Measurements from ENCODE around the gene ASTN2. TPM values are rescaled to one million over a fixed set of nuclear protein-coding genes. Genes with fewer than 3 reads are reported as not detected.

The ASTN2 gene
- total and polyA plus RNA-seq, 10 of the 15 experiments (the other 5 are each of a cell fraction or from before 2014, with no cell fraction given) = 1.4 to 15.7 (median 7.0) TPM

DNA sequence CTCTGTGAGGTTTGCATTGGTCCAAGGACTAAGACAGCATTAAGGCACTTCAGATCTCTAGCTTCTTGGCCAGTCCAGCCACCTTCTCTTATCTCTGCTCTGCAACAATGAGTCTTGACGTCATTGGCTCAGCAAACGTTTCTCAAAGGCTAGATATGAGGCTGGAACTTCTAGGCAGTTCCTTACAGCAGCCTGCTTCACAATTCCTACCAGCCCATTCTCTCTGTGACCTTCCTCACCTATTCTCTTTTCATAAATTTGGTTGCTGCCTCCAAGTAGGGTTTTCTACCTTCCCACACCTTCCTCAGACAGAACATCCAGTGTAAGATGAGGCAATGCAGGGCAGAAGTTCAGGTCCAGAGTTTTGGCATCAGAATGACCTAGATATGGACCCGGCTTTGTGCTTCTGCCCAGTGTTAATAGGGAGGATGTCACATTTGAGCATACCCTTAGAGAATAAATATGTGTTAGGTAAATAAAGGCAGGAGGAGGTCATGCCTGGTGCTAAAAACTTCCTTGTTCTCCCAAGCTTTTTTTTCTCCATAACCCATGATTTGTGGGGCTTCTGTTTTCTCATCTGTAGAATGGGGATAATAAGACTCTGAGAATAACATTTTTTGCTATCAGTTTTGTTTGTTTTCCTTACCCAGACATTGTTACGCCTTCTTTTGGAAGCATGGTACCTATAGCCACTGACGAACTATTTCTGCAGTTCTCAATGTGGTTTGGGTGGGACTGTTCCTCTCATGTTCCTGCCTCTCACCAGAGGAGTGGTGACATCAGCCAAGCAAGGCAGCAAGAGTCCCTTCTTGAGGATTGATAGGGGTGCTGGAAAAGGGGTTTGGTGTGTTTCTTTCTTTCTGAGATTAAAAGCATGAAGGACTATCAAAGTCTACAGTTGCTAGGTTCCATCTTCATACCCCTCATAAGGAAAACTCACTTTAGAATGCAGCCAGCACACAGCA, 948.3 kb downstream of the ASTN2 start (continued):
- TF ChIP-seq, protein P1, sequence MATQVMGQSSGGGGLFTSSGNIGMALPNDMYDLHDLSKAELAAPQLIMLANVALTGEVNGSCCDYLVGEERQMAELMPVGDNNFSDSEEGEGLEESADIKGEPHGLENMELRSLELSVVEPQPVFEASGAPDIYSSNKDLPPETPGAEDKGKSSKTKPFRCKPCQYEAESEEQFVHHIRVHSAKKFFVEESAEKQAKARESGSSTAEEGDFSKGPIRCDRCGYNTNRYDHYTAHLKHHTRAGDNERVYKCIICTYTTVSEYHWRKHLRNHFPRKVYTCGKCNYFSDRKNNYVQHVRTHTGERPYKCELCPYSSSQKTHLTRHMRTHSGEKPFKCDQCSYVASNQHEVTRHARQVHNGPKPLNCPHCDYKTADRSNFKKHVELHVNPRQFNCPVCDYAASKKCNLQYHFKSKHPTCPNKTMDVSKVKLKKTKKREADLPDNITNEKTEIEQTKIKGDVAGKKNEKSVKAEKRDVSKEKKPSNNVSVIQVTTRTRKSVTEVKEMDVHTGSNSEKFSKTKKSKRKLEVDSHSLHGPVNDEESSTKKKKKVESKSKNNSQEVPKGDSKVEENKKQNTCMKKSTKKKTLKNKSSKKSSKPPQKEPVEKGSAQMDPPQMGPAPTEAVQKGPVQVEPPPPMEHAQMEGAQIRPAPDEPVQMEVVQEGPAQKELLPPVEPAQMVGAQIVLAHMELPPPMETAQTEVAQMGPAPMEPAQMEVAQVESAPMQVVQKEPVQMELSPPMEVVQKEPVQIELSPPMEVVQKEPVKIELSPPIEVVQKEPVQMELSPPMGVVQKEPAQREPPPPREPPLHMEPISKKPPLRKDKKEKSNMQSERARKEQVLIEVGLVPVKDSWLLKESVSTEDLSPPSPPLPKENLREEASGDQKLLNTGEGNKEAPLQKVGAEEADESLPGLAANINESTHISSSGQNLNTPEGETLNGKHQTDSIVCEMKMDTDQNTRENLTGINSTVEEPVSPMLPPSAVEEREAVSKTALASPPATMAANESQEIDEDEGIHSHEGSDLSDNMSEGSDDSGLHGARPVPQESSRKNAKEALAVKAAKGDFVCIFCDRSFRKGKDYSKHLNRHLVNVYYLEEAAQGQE (IDR thresholded peaks at IDR 0.05; ENCODE audit: low read depth, low read length) = no peak
- TF ChIP-seq RAD21 (IDR thresholded peaks at IDR 0.05; ENCODE audit: insufficient read depth, low read depth, low read length) (no peak), BMI1 (IDR thresholded peaks at IDR 0.05; ENCODE audit: borderline replicate concordance) (no peak)

DNA sequence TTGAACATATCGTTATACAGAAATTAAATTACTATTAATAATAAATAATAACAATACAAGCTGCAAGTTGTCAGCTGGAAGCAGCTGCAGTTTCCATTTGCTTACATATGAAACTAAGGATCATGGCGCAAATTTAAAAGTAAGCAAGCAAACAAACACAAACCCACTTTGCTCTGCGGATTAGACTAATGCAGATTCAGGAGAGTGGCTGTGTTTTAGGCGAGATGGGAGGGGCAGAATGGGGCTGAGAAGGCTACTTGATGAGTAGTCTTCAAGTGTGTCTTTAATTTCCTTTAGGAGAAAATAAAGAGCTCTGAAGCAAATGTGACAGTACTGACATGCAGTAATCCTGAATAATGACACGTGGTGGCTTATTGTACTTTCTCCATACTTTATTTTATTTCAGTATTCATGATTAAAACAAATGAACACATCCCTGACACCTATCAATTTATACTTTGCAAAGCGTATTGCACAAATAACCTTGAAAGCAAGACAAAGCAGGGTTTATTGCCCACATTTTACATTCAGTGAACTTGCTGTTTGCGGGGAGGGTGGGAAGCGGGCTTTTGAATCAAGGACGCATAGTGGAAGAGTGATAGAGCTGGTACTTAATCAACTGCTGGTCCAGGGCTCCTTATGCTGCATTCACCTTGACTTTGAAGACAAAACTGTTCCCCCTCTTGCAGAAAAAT, 949.1 kb downstream of the ASTN2 start:
- CTCF ChIA-PET = no interaction called here
- H3K4me2 ChIP-seq (ENCODE audit: control insufficient read depth, insufficient read depth) = no peak overlapping the region
- TF ChIP-seq TBL1XR1 (IDR thresholded peaks at IDR 0.05; ENCODE audit: low read depth, low read length) = no peak
- TF ChIP-seq, protein P2, sequence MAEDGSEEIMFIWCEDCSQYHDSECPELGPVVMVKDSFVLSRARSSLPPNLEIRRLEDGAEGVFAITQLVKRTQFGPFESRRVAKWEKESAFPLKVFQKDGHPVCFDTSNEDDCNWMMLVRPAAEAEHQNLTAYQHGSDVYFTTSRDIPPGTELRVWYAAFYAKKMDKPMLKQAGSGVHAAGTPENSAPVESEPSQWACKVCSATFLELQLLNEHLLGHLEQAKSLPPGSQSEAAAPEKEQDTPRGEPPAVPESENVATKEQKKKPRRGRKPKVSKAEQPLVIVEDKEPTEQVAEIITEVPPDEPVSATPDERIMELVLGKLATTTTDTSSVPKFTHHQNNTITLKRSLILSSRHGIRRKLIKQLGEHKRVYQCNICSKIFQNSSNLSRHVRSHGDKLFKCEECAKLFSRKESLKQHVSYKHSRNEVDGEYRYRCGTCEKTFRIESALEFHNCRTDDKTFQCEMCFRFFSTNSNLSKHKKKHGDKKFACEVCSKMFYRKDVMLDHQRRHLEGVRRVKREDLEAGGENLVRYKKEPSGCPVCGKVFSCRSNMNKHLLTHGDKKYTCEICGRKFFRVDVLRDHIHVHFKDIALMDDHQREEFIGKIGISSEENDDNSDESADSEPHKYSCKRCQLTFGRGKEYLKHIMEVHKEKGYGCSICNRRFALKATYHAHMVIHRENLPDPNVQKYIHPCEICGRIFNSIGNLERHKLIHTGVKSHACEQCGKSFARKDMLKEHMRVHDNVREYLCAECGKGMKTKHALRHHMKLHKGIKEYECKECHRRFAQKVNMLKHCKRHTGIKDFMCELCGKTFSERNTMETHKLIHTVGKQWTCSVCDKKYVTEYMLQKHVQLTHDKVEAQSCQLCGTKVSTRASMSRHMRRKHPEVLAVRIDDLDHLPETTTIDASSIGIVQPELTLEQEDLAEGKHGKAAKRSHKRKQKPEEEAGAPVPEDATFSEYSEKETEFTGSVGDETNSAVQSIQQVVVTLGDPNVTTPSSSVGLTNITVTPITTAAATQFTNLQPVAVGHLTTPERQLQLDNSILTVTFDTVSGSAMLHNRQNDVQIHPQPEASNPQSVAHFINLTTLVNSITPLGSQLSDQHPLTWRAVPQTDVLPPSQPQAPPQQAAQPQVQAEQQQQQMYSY (CRISPR knock-in tag; IDR thresholded peaks at IDR 0.05) = no peak
- no peak for TF ChIP-seq TCF3 (IDR thresholded peaks at IDR 0.05; ENCODE audit: borderline replicate concordance, insufficient read depth, low read depth, low read length)
- no peak for TF ChIP-seq GATAD2B (conservative IDR thresholded peaks at IDR 0.05; ENCODE audit: low read depth)
- no peak for TF ChIP-seq SUZ12 (IDR thresholded peaks at IDR 0.05; ENCODE audit: unreplicated experiment)
- TF ChIP-seq, protein P3, sequence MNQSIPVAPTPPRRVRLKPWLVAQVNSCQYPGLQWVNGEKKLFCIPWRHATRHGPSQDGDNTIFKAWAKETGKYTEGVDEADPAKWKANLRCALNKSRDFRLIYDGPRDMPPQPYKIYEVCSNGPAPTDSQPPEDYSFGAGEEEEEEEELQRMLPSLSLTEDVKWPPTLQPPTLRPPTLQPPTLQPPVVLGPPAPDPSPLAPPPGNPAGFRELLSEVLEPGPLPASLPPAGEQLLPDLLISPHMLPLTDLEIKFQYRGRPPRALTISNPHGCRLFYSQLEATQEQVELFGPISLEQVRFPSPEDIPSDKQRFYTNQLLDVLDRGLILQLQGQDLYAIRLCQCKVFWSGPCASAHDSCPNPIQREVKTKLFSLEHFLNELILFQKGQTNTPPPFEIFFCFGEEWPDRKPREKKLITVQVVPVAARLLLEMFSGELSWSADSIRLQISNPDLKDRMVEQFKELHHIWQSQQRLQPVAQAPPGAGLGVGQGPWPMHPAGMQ (IDR thresholded peaks at IDR 0.05; ENCODE audit: borderline replicate concordance) = no peak
- no peak for TF ChIP-seq MXI1 (IDR thresholded peaks at IDR 0.05; ENCODE audit: low read depth, low read length)
- no peak for TF ChIP-seq CHD4 (IDR thresholded peaks at IDR 0.05)
- TF ChIP-seq YBX1 (IDR thresholded peaks at IDR 0.05) = no peak
- RAD21 ChIA-PET (ENCODE audit: unreplicated experiment) = no interaction called here
- H3K9ac ChIP-seq (ENCODE audit: control insufficient read depth, insufficient read depth, low read length) = no peak overlapping the region
- SMC1A ChIA-PET (ENCODE audit: uncharacterized antibody, unreplicated experiment) = no interaction called here
- H3K79me2 ChIP-seq (ENCODE audit: control insufficient read depth, insufficient read depth, low read length) = no peaks in the 10 kb centered on the region
- H3K4me1 ChIP-seq (ENCODE audit: control insufficient read depth, insufficient read depth, low read length) = no peaks in the 10 kb centered on the region
- FAIRE-seq = no peak
- in situ Hi-C loops (cut with MboI) (no loop called here), intact Hi-C loops (cut with micrococcal nuclease; ENCODE audit: unreplicated experiment) (no loop called here)
- no peaks in the 10 kb centered on the region for H3K27me3 ChIP-seq (replicated peaks in 1 of 2; ENCODE audit: control insufficient read depth in 2 of 2, insufficient read depth in 2 of 2, low read length in 1 of 2)
- H3K4me3 ChIP-seq = no peak overlapping the region
- no peaks in the 10 kb centered on the region for H3K36me3 ChIP-seq (ENCODE audit: control insufficient read depth in 2 of 2, insufficient read depth in 2 of 2, low read length in 1 of 2)
- ATAC-seq = no peak
- 0 out of 2 replicates have a peak, but pooled peaks cover 3% of the 10 kb centered on the region for H4K20me1 ChIP-seq (ENCODE audit: control insufficient read depth, insufficient read depth)
- 76% methylated on average over 9 of the region's 9 CpGs for WGBS (ENCODE audit: insufficient coverage, insufficient replicate concordance, low lambda C conversion rate, missing lambda C conversion rate)
- no peak overlapping the region for H2AFZ ChIP-seq (ENCODE audit: control insufficient read depth, low read depth, low read length)
- no TSS peak for BruUV-seq (replicated peaks)
- H3K9me3 ChIP-seq (replicated peaks; ENCODE audit: control insufficient read depth, insufficient read depth, low read length) = no peaks in the 10 kb centered on the region
- DNase-seq (ENCODE audit: low read depth, low spot score) = no peak
- H3K27ac ChIP-seq (ENCODE audit: control insufficient read depth, insufficient read depth) = no peak overlapping the region
- POLR2A ChIA-PET = no interaction called here
